ENCODE measurements around the gene MON1B. TPM values are rescaled to one million over a fixed set of nuclear protein-coding genes. Genes with fewer than 3 reads are reported as not detected.

Gene MON1B
- total and polyA plus RNA-seq, 2 donors from 2014 or later, result 10.6 to 65.6 TPM

- H3K9ac ChIP-seq (ENCODE audit: low read length in 3 of 3), result no peak overlapping the region
- no peak for FAIRE-seq
Measured at GRCh38 chr16:77211880-77212740, 21.1 kb downstream of the MON1B start.

GRCh38 chr16:77212741-77213541 lies 22.0 kb downstream of the MON1B start:
- Histone ChIP-seq H3K4me3 (ENCODE audit: low read length in 3 of 3) (peak overlapping the region; percentile 17 to 61 (median 28)), H3K36me3 (ENCODE audit: control insufficient read depth in 2 of 3, insufficient read depth in 3 of 3, low read length in 3 of 3) (no peaks in the 10 kb centered on the region), H3K27ac (ENCODE audit: low read depth in 2 of 2, low read length in 2 of 2) (peak overlapping the region in 1 of 2 donors; percentile 28), H3K27me3 (ENCODE audit: control insufficient read depth, insufficient read depth, low read length) (no peaks in the 10 kb centered on the region), H3K9me3 (ENCODE audit: control insufficient read depth in 2 of 3, insufficient read depth in 1 of 3, low read length in 3 of 3) (no peaks in the 10 kb centered on the region), H3K9ac (ENCODE audit: low read length in 3 of 3) (no peak overlapping the region), H3K4me1 (ENCODE audit: control insufficient read depth in 2 of 3, insufficient read depth in 2 of 3, low read depth in 1 of 3, low read length in 3 of 3) (peaks cover 0 to 3% (median 0%) of the 10 kb centered on the region in 3 donors)
- FAIRE-seq, result no peak
- intact Hi-C loops (cut with DNase I), result no loop called here
- peak; percentile 74 to 88 (median 76) for DNase-seq
- no peak for TF ChIP-seq CTCF (IDR thresholded peaks at IDR 0.05; ENCODE audit: borderline replicate concordance, extremely low read depth, insufficient read depth)

More at GRCh38 chr16:77211880-77212740, 21.1 kb downstream of the MON1B start:
- Histone ChIP-seq H3K9me3 (ENCODE audit: control insufficient read depth in 2 of 3, insufficient read depth in 1 of 3, low read length in 3 of 3) (no peaks in the 10 kb centered on the region), H3K27ac (ENCODE audit: low read depth in 2 of 2, low read length in 2 of 2) (peak overlapping the region in 1 of 2 donors; percentile 28), H3K36me3 (ENCODE audit: control insufficient read depth in 2 of 3, insufficient read depth in 3 of 3, low read length in 3 of 3) (no peaks in the 10 kb centered on the region), H3K27me3 (ENCODE audit: control insufficient read depth, insufficient read depth, low read length) (no peaks in the 10 kb centered on the region), H3K4me3 (ENCODE audit: low read length in 3 of 3) (peak overlapping the region; percentile 37 to 61 (median 42)), H3K4me1 (ENCODE audit: control insufficient read depth in 2 of 3, insufficient read depth in 2 of 3, low read depth in 1 of 3, low read length in 3 of 3) (peaks cover 0 to 3% (median 0%) of the 10 kb centered on the region in 3 donors)
- DNase-seq, result peak; percentile 85 to 92 (median 87)
- intact Hi-C loops (cut with DNase I), result no loop called here
- TF ChIP-seq CTCF (IDR thresholded peaks at IDR 0.05; ENCODE audit: borderline replicate concordance, extremely low read depth, insufficient read depth), result no peak

- H3K4me3 ChIP-seq (ENCODE audit: low read length in 3 of 3), result no peak overlapping the region
- intact Hi-C loops (cut with DNase I), result no loop called here
- no peak for FAIRE-seq
- H3K9me3 ChIP-seq (ENCODE audit: control insufficient read depth in 2 of 3, insufficient read depth in 1 of 3, low read length in 3 of 3), result no peaks in the 10 kb centered on the region
- no peak overlapping the region for H3K9ac ChIP-seq (ENCODE audit: low read length in 3 of 3)
- no peak overlapping the region for H3K27ac ChIP-seq (ENCODE audit: low read depth in 2 of 2, low read length in 2 of 2)
- no peak for TF ChIP-seq CTCF (IDR thresholded peaks at IDR 0.05; ENCODE audit: borderline replicate concordance, extremely low read depth, insufficient read depth)
- DNase-seq, result peak in 2 of 5 donors; percentile 58 to 74
- H3K4me1 ChIP-seq (ENCODE audit: control insufficient read depth in 2 of 3, insufficient read depth in 2 of 3, low read depth in 1 of 3, low read length in 3 of 3), result peaks cover 0 to 3% (median 0%) of the 10 kb centered on the region in 3 donors
- H3K27me3 ChIP-seq (ENCODE audit: control insufficient read depth, insufficient read depth, low read length), result no peaks in the 10 kb centered on the region
- no peaks in the 10 kb centered on the region for H3K36me3 ChIP-seq (ENCODE audit: control insufficient read depth in 2 of 3, insufficient read depth in 3 of 3, low read length in 3 of 3)
Measured at GRCh38 chr16:77213542-77214106, 22.6 kb downstream of the MON1B start.

Measured in kidney (tissue), 14 donors.